AG04450 (cell line): ENCODE results near the gene DNAI1. TPM values are rescaled to one million over a fixed set of nuclear protein-coding genes. Genes with fewer than 3 reads are reported as not detected.

Experiments
- CTCF ChIA-PET: fragments of 300-600, 350-600 bp; formaldehyde crosslinking; extraction: SDS; loops from one replicate; lab custom pipeline; 2022; ENCODE audit warnings: antibody characterized with exemption, inconsistent platforms; lab: Charles Lee
- POLR2A ChIA-PET: fragments of 350-600 bp; formaldehyde crosslinking; extraction: SDS; loops from one replicate; lab custom pipeline; 2021; ENCODE audit warnings: antibody characterized with exemption, inconsistent platforms; lab: Yijun Ruan, JAX
- DNase-seq: peaks from one replicate; pipeline ENCODE4 v3.0.0-alpha.2; 2011; ENCODE audit warnings: low read depth, low spot score
- H3K27ac ChIP-seq: one replicate; pipeline ENCODE4 v1.5.1; 2012; ENCODE audit warnings: low read depth, low read length, control low read depth
- H3K27me3 ChIP-seq: one replicate; pipeline ENCODE4 v1.6.0; 2012; ENCODE audit warnings: low read length; ENCODE audit not compliant: control insufficient read depth, insufficient read depth
- H3K4me3 ChIP-seq: 2 replicates; pipeline ENCODE4 v1.5.1; 2011; ENCODE audit warnings: mild to moderate bottlenecking, low read depth, low read length, control low read depth
- H3K9me3 ChIP-seq: 2 replicates; pipeline ENCODE4 v1.5.1; 2012; ENCODE audit warnings: low read length; ENCODE audit not compliant: control insufficient read depth, insufficient read depth
- polyA plus RNA-seq: library from polyadenylated mRNA; depleted of rRNA; stranded (reverse); fragments of >200 nt; gene quantifications from 2 replicates; pipeline ENCODE4 v1.2.3, GENCODE V29; 2011
- TF ChIP-seq, protein P1 (sequence below): IDR thresholded peaks from 2 replicates; pipeline ENCODE4 v1.5.1; 2011; ENCODE audit warnings: low read depth, low read length, control low read depth, inconsistent platforms

Gene DNAI1
- polyA plus RNA-seq, 1 experiment: not detected

DNA sequence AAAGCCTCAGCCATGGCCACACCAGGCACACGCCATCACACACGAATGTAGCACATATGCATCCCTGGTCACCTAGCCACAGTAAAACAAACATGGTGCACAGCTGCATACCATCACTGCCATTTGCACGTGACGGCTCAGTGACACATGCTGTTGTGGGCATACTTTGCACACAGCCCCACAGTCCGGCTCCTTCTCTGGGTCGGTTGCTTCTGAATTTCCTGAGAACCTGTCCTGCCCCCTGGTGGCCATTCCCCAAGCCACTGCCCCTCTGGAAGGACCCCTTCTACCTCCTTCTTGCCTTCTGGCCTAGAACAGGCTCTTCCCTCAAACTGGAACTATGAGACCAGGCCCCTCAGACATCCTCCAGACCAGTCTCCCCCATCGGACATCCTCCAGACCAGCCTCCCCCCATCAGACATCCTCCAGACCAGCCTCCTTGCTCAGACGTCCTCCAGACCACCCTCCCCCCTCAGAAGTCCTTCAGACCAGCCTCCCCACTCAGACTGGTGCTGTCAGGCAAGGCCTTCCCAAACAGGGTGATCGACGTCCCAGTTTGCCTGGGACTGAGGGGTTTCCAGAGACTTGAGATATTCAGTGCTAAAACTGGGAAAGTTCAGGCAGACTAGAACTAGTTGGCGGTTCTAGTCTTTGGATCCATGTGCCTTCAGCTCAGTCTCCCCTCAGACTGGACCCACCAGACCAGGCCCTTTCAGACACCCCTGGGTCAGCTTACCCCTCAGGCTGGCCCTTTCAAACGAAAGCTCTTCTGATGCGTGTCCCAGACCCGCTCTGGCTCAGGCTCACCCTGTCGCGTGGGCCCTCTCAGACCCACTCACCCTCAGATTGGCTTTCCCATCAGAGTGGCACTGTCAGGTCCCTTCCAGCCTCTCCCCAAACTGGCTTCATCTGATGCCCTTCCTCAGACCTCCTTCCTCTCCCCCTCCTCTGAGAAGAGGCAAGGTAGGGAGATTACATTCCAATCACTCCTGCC is 88.5 kb downstream of the DNAI1 start:
- POLR2A ChIA-PET: interaction anchor here (1.1 kb wide), 1 partner anchor 44 kb away, joined by 4 read pairs; no protein-coding TSS in a partner anchor
- CTCF ChIA-PET: interaction anchor here (0.8 to 7.8 kb wide), 23 partner anchors 8 to 143 kb away, joined by 3 to 110 read pairs (median 5); partner anchors contain the start of gene DCTN3
- H3K27ac ChIP-seq: no peak overlapping the region

DNA sequence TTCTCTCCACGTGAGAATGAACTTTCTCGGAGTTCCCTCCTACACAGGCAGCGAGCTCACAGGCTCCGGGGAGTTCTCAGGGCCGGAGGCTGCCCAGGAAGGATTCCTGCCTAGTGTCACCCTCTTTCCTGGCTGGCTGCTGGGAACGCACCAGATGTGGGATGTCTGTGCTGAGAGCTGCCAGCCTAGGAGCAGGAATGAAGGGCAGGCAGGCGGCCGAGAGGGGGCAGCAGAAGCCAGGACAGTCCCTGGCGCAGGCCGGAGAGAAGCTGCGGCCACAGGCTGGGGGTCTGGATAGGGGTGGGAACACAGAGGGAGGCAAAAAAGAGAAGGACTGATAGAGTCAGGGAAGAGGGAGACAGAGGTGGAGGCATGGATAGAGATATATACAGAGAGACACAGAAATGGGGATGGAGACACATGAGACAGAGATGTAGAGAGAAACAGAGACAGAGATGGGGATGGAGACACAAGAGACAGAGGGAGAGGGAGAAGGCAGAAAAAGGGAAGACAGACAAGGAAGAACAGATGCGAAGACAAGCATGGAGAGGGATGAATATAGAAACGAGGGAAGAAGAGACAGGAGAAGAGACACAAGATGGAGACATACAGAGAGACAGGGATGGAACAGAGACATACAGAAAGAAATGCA is 89.5 kb downstream of the DNAI1 start:
- CTCF ChIA-PET: interaction anchor here (0.8 to 7.8 kb wide), 21 partner anchors 9 to 144 kb away, joined by 3 to 110 read pairs (median 5); partner anchors contain the start of gene DCTN3
- TF ChIP-seq, protein P1, sequence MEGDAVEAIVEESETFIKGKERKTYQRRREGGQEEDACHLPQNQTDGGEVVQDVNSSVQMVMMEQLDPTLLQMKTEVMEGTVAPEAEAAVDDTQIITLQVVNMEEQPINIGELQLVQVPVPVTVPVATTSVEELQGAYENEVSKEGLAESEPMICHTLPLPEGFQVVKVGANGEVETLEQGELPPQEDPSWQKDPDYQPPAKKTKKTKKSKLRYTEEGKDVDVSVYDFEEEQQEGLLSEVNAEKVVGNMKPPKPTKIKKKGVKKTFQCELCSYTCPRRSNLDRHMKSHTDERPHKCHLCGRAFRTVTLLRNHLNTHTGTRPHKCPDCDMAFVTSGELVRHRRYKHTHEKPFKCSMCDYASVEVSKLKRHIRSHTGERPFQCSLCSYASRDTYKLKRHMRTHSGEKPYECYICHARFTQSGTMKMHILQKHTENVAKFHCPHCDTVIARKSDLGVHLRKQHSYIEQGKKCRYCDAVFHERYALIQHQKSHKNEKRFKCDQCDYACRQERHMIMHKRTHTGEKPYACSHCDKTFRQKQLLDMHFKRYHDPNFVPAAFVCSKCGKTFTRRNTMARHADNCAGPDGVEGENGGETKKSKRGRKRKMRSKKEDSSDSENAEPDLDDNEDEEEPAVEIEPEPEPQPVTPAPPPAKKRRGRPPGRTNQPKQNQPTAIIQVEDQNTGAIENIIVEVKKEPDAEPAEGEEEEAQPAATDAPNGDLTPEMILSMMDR: peak; percentile 92
- Histone ChIP-seq H3K4me3 (no peak overlapping the region), H3K9me3 (no peaks in the 10 kb centered on the region), H3K27me3 (peaks cover 10% of the 10 kb centered on the region), H3K27ac (no peak overlapping the region)
- DNase-seq: peak; percentile 10
- POLR2A ChIA-PET: interaction anchor here (1.1 kb wide), 1 partner anchor 43 kb away, joined by 4 read pairs; no protein-coding TSS in a partner anchor

More for the DNA sequence above, 88.5 kb downstream of the DNAI1 start:
- peaks cover 10% of the 10 kb centered on the region for H3K27me3 ChIP-seq
- peak; percentile 10 for DNase-seq
- TF ChIP-seq, protein P1: peak; percentile 63
- H3K9me3 ChIP-seq: no peaks in the 10 kb centered on the region
- no peak overlapping the region for H3K4me3 ChIP-seq

DNA sequence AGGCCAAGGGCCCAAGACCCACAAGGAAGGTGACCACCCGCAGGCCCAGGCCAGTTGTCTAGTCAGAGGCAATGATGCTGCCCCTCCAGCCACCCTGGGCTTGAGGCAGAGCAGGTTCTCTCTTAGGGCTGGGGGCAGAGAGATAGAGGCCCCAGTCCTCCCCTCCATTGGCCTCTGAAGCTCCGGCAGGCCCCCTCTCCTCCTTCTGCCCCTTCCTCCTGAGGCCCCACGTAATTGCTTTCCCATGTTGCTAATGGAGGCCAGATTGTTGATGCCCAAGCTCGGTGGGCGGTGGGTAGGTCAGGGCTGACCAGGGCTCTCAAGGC is 90.8 kb downstream of the DNAI1 start:
- TF ChIP-seq, protein P1: no peak
- ChIA-PET CTCF (interaction anchor here (3.2 to 7.8 kb wide), 2 partner anchors 43 to 54 kb away, joined by 14 to 110 read pairs; no protein-coding TSS in a partner anchor), POLR2A (interaction anchor here (0.5 kb wide), 1 partner anchor 1065 kb away, joined by 4 read pairs; no protein-coding TSS in a partner anchor)
- Histone ChIP-seq H3K4me3 (no peak overlapping the region), H3K27ac (no peak overlapping the region), H3K27me3 (peaks cover 18% of the 10 kb centered on the region), H3K9me3 (no peaks in the 10 kb centered on the region; the same call in 1 of the 2 replicates)
- DNase-seq: no peak

DNA sequence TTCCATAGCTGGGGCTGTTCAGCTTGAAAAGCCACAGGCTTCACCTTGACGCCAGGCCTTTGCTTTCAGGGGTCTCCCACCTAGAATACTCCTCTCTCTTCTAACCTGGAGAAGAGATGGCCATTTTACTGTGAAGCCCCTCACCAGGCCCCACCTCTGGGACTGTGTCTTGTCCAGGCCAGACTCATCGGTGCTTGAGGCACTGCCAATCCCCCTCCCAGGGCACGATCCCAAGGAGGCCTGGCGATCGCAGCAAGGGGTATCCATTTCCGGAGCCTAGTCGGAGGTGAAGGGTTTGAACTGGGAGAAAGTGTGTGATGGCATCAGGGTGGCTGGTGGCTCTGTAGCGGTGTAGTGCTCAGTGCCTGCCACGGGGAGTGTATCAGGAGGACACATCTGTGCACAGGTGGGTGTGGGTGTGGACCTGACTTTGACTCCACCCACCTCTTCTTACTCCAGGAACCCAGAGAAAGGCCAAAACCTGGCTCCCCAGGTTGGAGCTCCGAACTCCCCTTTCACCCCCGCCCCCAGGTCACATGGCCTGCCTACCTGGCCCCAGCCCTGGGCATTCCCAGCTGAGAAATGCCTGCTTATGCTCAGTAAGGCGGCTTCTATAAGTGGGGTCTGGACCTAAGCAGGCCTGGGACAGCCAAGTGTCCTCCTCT is 91.5 kb downstream of the DNAI1 start:
- Histone ChIP-seq H3K27ac (no peak overlapping the region), H3K4me3 (no peak overlapping the region), H3K27me3 (peaks cover 23% of the 10 kb centered on the region), H3K9me3 (no peaks in the 10 kb centered on the region; the same call in 1 of the 2 replicates)
- TF ChIP-seq, protein P1: no peak
- POLR2A ChIA-PET: no interaction called here
- no peak for DNase-seq
- CTCF ChIA-PET: interaction anchor here (0.6 to 7.8 kb wide), 3 partner anchors 42 to 779 kb away, joined by 5 to 110 read pairs (median 14); no protein-coding TSS in a partner anchor
